K562 (cell line): ENCODE results near the gene PARD3B. TPM values are rescaled to one million over a fixed set of nuclear protein-coding genes. Genes with fewer than 3 reads are reported as not detected.

Source experiments
- ATAC-seq: fragments of 200-7000 bp; cut with Tn5 transposase; 3 replicates; pipeline ENCODE4 v1.9.1; 2020; ENCODE audit warnings: moderate library complexity
- BruUV-seq: library from RNA; stranded (reverse); fragments of 400-500 nt; replicated peaks from 2 replicates; lab custom pipeline; 2021; lab: Mats Ljungman, UMichigan
- CTCF ChIA-PET: fragments of 300-600 bp; formaldehyde crosslinking; extraction: SDS; loops from one replicate; lab custom pipeline; 2021; ENCODE audit warnings: low intra/inter-chr PET ratio; lab: Yijun Ruan, JAX
- POLR2A ChIA-PET: fragments of 300-600, 350-650 bp; sonication (Branson Sonifier 250); formaldehyde crosslinking; extraction: SDS; loops from one replicate; lab custom pipeline; 2021; ENCODE audit warnings: antibody characterized with exemption, inconsistent platforms; lab: Yijun Ruan, JAX
- DNase-seq, 4 experiments: peaks; one replicate each; pipeline versions ENCODE4 v3.0.0 to v3.0.0-alpha.2; 2011 to 2018; ENCODE audit warnings: low spot score in 3 of 4, mixed read lengths in 3 of 4; ENCODE audit errors: extremely low read depth in 1 of 4
- FAIRE-seq: peaks from 2 replicates; lab custom pipeline; 2011; peaks lifted over from hg19 to GRCh38; lab: Jason Lieb, UNC
- H2AFZ ChIP-seq: 2 replicates; pipeline ENCODE4 v1.6.0; 2011; ENCODE audit warnings: low read depth, low read length, control low read depth, inconsistent platforms
- H3K27ac ChIP-seq: fragments of 200-600 bp; 3 replicates; pipeline ENCODE4 v1.8.0; 2011; ENCODE audit warnings: low read depth, mild to moderate bottlenecking, control low read depth, inconsistent platforms, low read length, moderate library complexity, mixed read lengths; ENCODE audit errors: extremely low read depth
- H3K27me3 ChIP-seq, 2 experiments: fragments of 300-600 bp in 1 of 2; 2 replicates in 1 of 2; 3 replicates in 1 of 2; pipeline versions ENCODE4 v1.6.0 to v1.8.0; 2011; ENCODE audit warnings: inconsistent platforms in 2 of 2, low read length in 2 of 2, mild to moderate bottlenecking in 1 of 2, mixed read lengths in 1 of 2, moderate library complexity in 1 of 2; ENCODE audit not compliant: control insufficient read depth in 2 of 2, insufficient read depth in 2 of 2
- H3K36me3 ChIP-seq: fragments of 300-600 bp; 3 replicates; pipeline ENCODE4 v1.8.0; 2011; ENCODE audit warnings: mild to moderate bottlenecking, low read length, inconsistent platforms; ENCODE audit not compliant: control insufficient read depth, insufficient read depth
- H3K4me1 ChIP-seq, 2 experiments: fragments of 200-600 bp in 1 of 2; replicated peaks in 1 of 2; 2 replicates in 1 of 2; 3 replicates in 1 of 2; pipeline versions ENCODE4 v1.5.1 to v1.8.0; 2011; ENCODE audit warnings: inconsistent platforms in 2 of 2, low read length in 2 of 2, mild to moderate bottlenecking in 1 of 2, mixed read lengths in 1 of 2, moderate library complexity in 1 of 2; ENCODE audit not compliant: control insufficient read depth in 2 of 2, insufficient read depth in 2 of 2
- H3K4me2 ChIP-seq: 2 replicates; pipeline ENCODE4 v1.6.1; 2011; ENCODE audit warnings: low read length, control low read depth, inconsistent platforms, mixed read lengths; ENCODE audit not compliant: insufficient read depth
- H3K4me3 ChIP-seq: fragments of 200-600 bp; sonication (generic), shearing (Covaris generic); 2 replicates; pipeline ENCODE4 v1.5.1; 2016; ENCODE audit warnings: control low read depth, inconsistent platforms
- H3K79me2 ChIP-seq: fragments of 200-600 bp; 3 replicates; pipeline ENCODE4 v1.8.0; 2011; ENCODE audit warnings: low read length, inconsistent platforms; ENCODE audit not compliant: control insufficient read depth, insufficient read depth
- H3K9ac ChIP-seq, 2 experiments: 2 replicates each; pipeline versions ENCODE4 v1.6.0 to v1.6.1; 2011; ENCODE audit warnings: low read depth in 2 of 2, low read length in 2 of 2, control low read depth in 1 of 2, inconsistent platforms in 1 of 2, mild to moderate bottlenecking in 1 of 2, mixed read lengths in 1 of 2; ENCODE audit not compliant: insufficient read depth in 1 of 2
- H3K9me1 ChIP-seq: one replicate; pipeline ENCODE4 v1.6.0; 2011; ENCODE audit warnings: inconsistent platforms, mild to moderate bottlenecking, low read length, moderate library complexity; ENCODE audit not compliant: control insufficient read depth, insufficient read depth
- H3K9me3 ChIP-seq: replicated peaks from 2 replicates; pipeline ENCODE4 v1.5.1; 2011; ENCODE audit warnings: low read depth, low read length, inconsistent platforms; ENCODE audit not compliant: control insufficient read depth, insufficient read depth
- H4K20me1 ChIP-seq: replicated peaks from 2 replicates; pipeline ENCODE4 v1.6.1; 2011; ENCODE audit warnings: low read length, inconsistent platforms, mixed read lengths; ENCODE audit not compliant: control insufficient read depth, insufficient read depth
- BRD9 ChIP-seq: fragments of 450-650 bp; IDR thresholded peaks from 2 replicates; pipeline ENCODE4 v1.6.1; 2018; ENCODE audit warnings: low read depth; ENCODE audit not compliant: partially characterized antibody
- ETS1 ChIP-seq: conservative IDR thresholded peaks from 2 replicates; pipeline ENCODE4 v1.6.1; 2011; ENCODE audit warnings: low read depth, mild to moderate bottlenecking, low read length; ENCODE audit not compliant: control insufficient read depth
- FOXJ2 ChIP-seq: fragments of 200-800 bp; sonication (Bioruptor generic); IDR thresholded peaks from 2 replicates; pipeline ENCODE4 v1.6.1; 2016; ENCODE audit warnings: missing genetic modification characterization, missing compliant biosample characterization
- HNRNPL ChIP-seq: fragments of 200-400 bp; formaldehyde crosslinking; IDR thresholded peaks from 2 replicates; pipeline ENCODE4 v1.6.1; 2017; ENCODE audit warnings: low read depth, mild to moderate bottlenecking, low read length
- MIER1 ChIP-seq: fragments of 450-650 bp; IDR thresholded peaks from 2 replicates; pipeline ENCODE4 v1.6.1; 2016; ENCODE audit warnings: antibody characterized with exemption, mild to moderate bottlenecking, low read depth
- PKNOX1 ChIP-seq: fragments of 450-650 bp; IDR thresholded peaks from 2 replicates; pipeline ENCODE4 v1.6.1; 2016
- STAT5B ChIP-seq: fragments of 250-450 bp; sonication (Bioruptor Pico); IDR thresholded peaks from 2 replicates; pipeline ENCODE4 v1.8.0; 2021; ENCODE audit warnings: mild to moderate bottlenecking, inconsistent platforms
- TSHZ1 ChIP-seq: fragments of 250-450 bp; sonication (Bioruptor Pico); IDR thresholded peaks from 2 replicates; pipeline ENCODE4 v1.4.0; 2020; ENCODE audit warnings: mild to moderate bottlenecking, moderate library complexity
- ZBTB17 ChIP-seq: fragments of 450-650 bp; formaldehyde crosslinking; IDR thresholded peaks from 2 replicates; pipeline ENCODE4 v1.4.0; 2020; ENCODE audit warnings: mild to moderate bottlenecking
- ZNF23 ChIP-seq: fragments of 250-450 bp; sonication (Bioruptor Pico); IDR thresholded peaks from 2 replicates; pipeline ENCODE4 v1.4.0; 2020; ENCODE audit warnings: mild to moderate bottlenecking
- ZNF589 ChIP-seq: fragments of 200-800 bp; sonication (Bioruptor generic); IDR thresholded peaks from 2 replicates; pipeline ENCODE4 v1.6.1; 2016; ENCODE audit warnings: low read depth, missing genetic modification characterization, missing compliant biosample characterization
- WGBS: fragments of 100-300 bp; shearing (Covaris generic); methylation state at CpG from one replicate; pipeline ENCODE4 v1.1.6; 2016; ENCODE audit warnings: low coverage, mixed read lengths; ENCODE audit not compliant: insufficient coverage; ENCODE audit errors: missing lambda C conversion rate; 5-methylcytosine and 5-hydroxymethylcytosine counted together
- in situ Hi-C: fragments of 300-500 bp; cut with MboI; formaldehyde crosslinking; loops from 4 replicates; pipeline ENCODE4 v1.15.0; 2018; ENCODE audit warnings: inconsistent platforms, mixed read lengths
- intact Hi-C: fragments of 100-400 bp; cut with micrococcal nuclease; formaldehyde crosslinking; loops from 2 replicates; pipeline ENCODE4 v1.14.2; 2022
- polyA plus RNA-seq, 8 experiments: library from polyadenylated mRNA; depleted of rRNA in 4 of 8; stranded (reverse) in 5 of 8; unstranded in 3 of 8; fragments of >200 nt; fragmentation: Nextera tagmentation in 2 of 8; fragmentation: Illumina TruSeq in 1 of 8; extraction: Ambion mirVana in 2 of 8; extraction: Trizol in 1 of 8; gene quantifications; 2 replicates each; pipeline versions ENCODE4 v1.2.1 to v1.2.3, GENCODE V29; 2011 to 2014; ENCODE audit warnings: inconsistent platforms in 1 of 8, missing spikeins in 1 of 8
- total RNA-seq, 7 experiments: library from RNA; depleted of rRNA in 6 of 7; stranded (reverse); fragments of >200 nt in 6 of 7; fragmentation: Illumina TruSeq in 2 of 7; extraction: Trizol in 2 of 7; gene quantifications; 2 replicates each; pipeline versions ENCODE4 v1.2.1 to v1.2.3, GENCODE V29; 2011 to 2021; ENCODE audit warnings: low replicate concordance in 1 of 7

The PARD3B gene
- total and polyA plus RNA-seq, 9 of the 15 experiments (the other 6 are each of a cell fraction or from before 2014, with no cell fraction given) = 0.15 to 3.0 (median 1.1) TPM

- no peaks in the 10 kb centered on the region for H3K9me1 ChIP-seq
- no peak overlapping the region for H3K4me2 ChIP-seq
- ATAC-seq = no peak
- no TSS peak for BruUV-seq
- H3K27me3 ChIP-seq = no peaks in the 10 kb centered on the region; a peak in 1 of 5 replicates
- intact Hi-C loops = no loop called here
- H4K20me1 ChIP-seq = no peaks in the 10 kb centered on the region
- no peak for TF ChIP-seq PKNOX1
- TF ChIP-seq STAT5B (CRISPR knock-in tag) = no peak
- no peak for TF ChIP-seq BRD9
- TF ChIP-seq MIER1 = no peak
- TF ChIP-seq ZBTB17 (CRISPR knock-in tag) = no peak
- TF ChIP-seq ZNF23 (CRISPR knock-in tag) = no peak
- no peak for FAIRE-seq
- ChIA-PET CTCF (no interaction called here), POLR2A (no interaction called here)
- in situ Hi-C loops = no loop called here
- DNase-seq = no peak
- H3K79me2 ChIP-seq = no peaks in the 10 kb centered on the region
- H3K9ac ChIP-seq = no peak overlapping the region
- H3K9me3 ChIP-seq = no peaks in the 10 kb centered on the region
- 0% methylated on average over 2 of the region's 2 CpGs for WGBS
- H3K4me3 ChIP-seq = no peak overlapping the region
- H2AFZ ChIP-seq = no peak overlapping the region
- no peaks in the 10 kb centered on the region for H3K36me3 ChIP-seq
- no peaks in the 10 kb centered on the region for H3K4me1 ChIP-seq
- H3K27ac ChIP-seq = no peak overlapping the region
Measured at GRCh38 chr2:205658068-205658467, 1112.8 kb downstream of the PARD3B start.

- intact Hi-C loops = no loop called here
- Histone ChIP-seq H3K79me2 (no peaks in the 10 kb centered on the region), H3K36me3 (no peaks in the 10 kb centered on the region), H3K9ac (no peak overlapping the region), H3K9me1 (no peaks in the 10 kb centered on the region), H3K9me3 (no peaks in the 10 kb centered on the region), H3K4me2 (no peak overlapping the region), H3K4me1 (no peaks in the 10 kb centered on the region), H3K27me3 (no peaks in the 10 kb centered on the region; a peak in 1 of 5 replicates), H3K4me3 (no peak overlapping the region), H4K20me1 (no peaks in the 10 kb centered on the region), H3K27ac (no peak overlapping the region), H2AFZ (no peak overlapping the region)
- 3% methylated on average over 2 of the region's 2 CpGs for WGBS
- no TSS peak for BruUV-seq
- no peak for DNase-seq
- no peak for FAIRE-seq
- in situ Hi-C loops = no loop called here
- ChIA-PET CTCF (no interaction called here), POLR2A (no interaction called here)
- no peak for ATAC-seq
- TF ChIP-seq TSHZ1 (CRISPR knock-in tag) (no peak), ZNF589 (no peak), FOXJ2 (tag) (no peak), HNRNPL (no peak), ETS1 (no peak)
Measured at GRCh38 chr2:205658572-205658971, 1113.3 kb downstream of the PARD3B start.
